ENCODE data around the gene BLOC1S5. TPM values are rescaled to one million over a fixed set of nuclear protein-coding genes. Genes with fewer than 3 reads are reported as not detected.

BLOC1S5 gene
- polyA plus RNA-seq, 3 donors = 3.7 to 11.7 (median 9.2) TPM

DNA sequence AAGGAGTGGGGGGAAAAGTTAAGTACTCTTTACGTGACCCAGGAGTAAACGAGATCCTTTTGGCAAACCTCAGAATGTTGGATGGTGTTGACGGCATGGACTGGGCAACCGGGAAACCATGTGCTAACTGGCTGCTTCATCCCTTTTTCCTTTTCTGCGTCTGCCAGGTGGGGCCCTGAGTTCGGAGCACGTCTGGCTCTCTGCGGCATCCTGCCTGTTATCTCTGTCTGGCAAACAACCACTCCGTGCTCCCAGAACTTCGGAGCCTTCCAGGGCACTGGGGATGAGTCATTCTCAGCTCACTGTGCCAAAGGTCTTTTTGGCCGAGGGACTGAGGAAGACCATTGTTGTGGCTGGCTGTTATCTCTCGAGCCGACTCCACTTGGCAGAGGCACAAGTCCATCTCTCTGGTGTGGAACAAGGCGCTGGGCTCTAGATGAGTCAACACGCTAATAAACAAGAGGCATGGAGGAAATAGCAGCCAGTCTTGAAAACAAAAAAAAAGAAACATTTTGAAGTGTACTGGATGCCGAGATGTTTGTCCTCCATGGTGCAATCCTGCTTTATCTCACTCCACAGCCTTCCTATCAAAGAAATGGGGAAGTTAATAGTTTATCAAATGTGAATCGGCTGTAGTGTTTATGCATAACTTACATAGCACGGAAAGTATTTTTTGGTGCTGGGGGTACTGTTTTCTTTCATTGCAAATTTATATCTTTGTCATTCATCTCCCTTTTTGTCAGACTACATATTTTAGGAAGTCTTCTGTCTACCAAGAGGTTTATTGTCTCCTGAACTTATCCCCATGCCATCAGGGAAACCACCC is 89.0 kb downstream of the BLOC1S5 start:
- no peak overlapping the region for H3K27ac Mint-ChIP-seq

DNA sequence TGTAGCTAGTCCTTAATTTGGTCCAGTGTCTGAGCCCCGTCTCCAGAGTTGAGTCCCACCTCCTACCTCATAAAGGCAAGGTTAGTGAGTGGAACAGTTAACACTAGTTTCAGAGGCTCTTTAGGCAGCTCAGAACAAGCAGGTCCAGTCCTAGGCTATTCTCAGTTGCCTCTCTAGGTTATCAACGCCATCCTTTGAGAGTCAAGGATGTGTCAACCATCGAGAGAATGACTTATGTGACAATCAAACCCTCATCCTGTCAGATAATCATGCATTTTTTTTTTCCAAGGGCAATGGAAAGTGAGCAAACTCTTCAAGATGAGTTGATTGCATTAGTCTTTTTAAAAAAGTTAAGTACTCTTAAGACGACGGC is 89.6 kb downstream of the BLOC1S5 start:
- Mint-ChIP-seq H3K4me3 (peak overlapping the region in 1 of 2 donors; percentile 81), H3K4me1 (peaks cover 14% of the 10 kb centered on the region), H3K27ac (no peak overlapping the region), H3K9me3 (peaks cover 2 to 13% (median 10%) of the 10 kb centered on the region in 7 donors), H3K27me3 (ENCODE audit: low read depth in 3 of 3) (peaks cover 24 to 30% (median 26%) of the 10 kb centered on the region in 3 donors), H3K36me3 (peaks cover 0 to 2% of the 10 kb centered on the region in 2 donors)
- intact Hi-C loops (cut with micrococcal nuclease) = no loop called here
- H3K9ac ChIP-seq (ENCODE audit: insufficient read depth, low read length, poor library complexity, severe bottlenecking) = no peak overlapping the region
- H3K4me3 ChIP-seq (replicated peaks in 1 of 3; ENCODE audit: low read depth in 2 of 3, low read length in 3 of 3) = no peak overlapping the region
- H3K4me1 ChIP-seq (ENCODE audit: control insufficient read depth in 1 of 2, insufficient read depth in 2 of 2, low read length in 2 of 2) = peaks cover 0 to 5% of the 10 kb centered on the region in 2 donors
- TF ChIP-seq, protein P1, sequence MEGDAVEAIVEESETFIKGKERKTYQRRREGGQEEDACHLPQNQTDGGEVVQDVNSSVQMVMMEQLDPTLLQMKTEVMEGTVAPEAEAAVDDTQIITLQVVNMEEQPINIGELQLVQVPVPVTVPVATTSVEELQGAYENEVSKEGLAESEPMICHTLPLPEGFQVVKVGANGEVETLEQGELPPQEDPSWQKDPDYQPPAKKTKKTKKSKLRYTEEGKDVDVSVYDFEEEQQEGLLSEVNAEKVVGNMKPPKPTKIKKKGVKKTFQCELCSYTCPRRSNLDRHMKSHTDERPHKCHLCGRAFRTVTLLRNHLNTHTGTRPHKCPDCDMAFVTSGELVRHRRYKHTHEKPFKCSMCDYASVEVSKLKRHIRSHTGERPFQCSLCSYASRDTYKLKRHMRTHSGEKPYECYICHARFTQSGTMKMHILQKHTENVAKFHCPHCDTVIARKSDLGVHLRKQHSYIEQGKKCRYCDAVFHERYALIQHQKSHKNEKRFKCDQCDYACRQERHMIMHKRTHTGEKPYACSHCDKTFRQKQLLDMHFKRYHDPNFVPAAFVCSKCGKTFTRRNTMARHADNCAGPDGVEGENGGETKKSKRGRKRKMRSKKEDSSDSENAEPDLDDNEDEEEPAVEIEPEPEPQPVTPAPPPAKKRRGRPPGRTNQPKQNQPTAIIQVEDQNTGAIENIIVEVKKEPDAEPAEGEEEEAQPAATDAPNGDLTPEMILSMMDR (IDR thresholded peaks at IDR 0.05) = no peak
- H3K27me3 ChIP-seq (ENCODE audit: control insufficient read depth in 2 of 2, insufficient read depth in 2 of 2, low read length in 2 of 2) = peaks cover 3 to 20% of the 10 kb centered on the region in 2 donors
- peaks cover 0 to 7% of the 10 kb centered on the region in 2 donors for H3K9me3 ChIP-seq (replicated peaks in 1 of 2; ENCODE audit: control insufficient read depth in 1 of 2, insufficient read depth in 1 of 2, low read length in 2 of 2)
- 38% methylated on average over 3 of the region's 5 CpGs for WGBS (ENCODE audit: insufficient coverage)
- H3K79me2 ChIP-seq (ENCODE audit: insufficient read depth, low read length) = no peaks in the 10 kb centered on the region
- no peaks in the 10 kb centered on the region for H3K36me3 ChIP-seq (replicated peaks in 1 of 2; ENCODE audit: control insufficient read depth in 1 of 2, insufficient read depth in 2 of 2, low read length in 2 of 2)
- H3K27ac ChIP-seq (ENCODE audit: low read depth in 1 of 2, low read length in 2 of 2) = no peak overlapping the region
- H4K20me1 ChIP-seq (ENCODE audit: insufficient read depth, low read length) = no peaks in the 10 kb centered on the region
- H3K4me2 ChIP-seq (replicated peaks; ENCODE audit: extremely low read depth, low read length, poor library complexity, severe bottlenecking) = no peak overlapping the region
- no peak for DNase-seq
- H2AFZ ChIP-seq (ENCODE audit: insufficient read depth, low read depth, low read length, poor library complexity, severe bottlenecking) = no peak overlapping the region

More for the DNA sequence above, 89.0 kb downstream of the BLOC1S5 start:
- no peak overlapping the region for H3K27ac ChIP-seq (ENCODE audit: low read depth in 1 of 2, low read length in 2 of 2)
- TF ChIP-seq, protein P1 (IDR thresholded peaks at IDR 0.05) = no peak
- H3K36me3 Mint-ChIP-seq = peaks cover 0 to 2% of the 10 kb centered on the region in 2 donors
- peaks cover 14% of the 10 kb centered on the region for H3K4me1 Mint-ChIP-seq
- H4K20me1 ChIP-seq (ENCODE audit: insufficient read depth, low read length) = no peaks in the 10 kb centered on the region
- peaks cover 2 to 7% (median 5%) of the 10 kb centered on the region in 7 donors for H3K9me3 Mint-ChIP-seq
- peaks cover 0 to 5% of the 10 kb centered on the region in 2 donors for H3K4me1 ChIP-seq (ENCODE audit: control insufficient read depth in 1 of 2, insufficient read depth in 2 of 2, low read length in 2 of 2)
- H3K9ac ChIP-seq (ENCODE audit: insufficient read depth, low read length, poor library complexity, severe bottlenecking) = no peak overlapping the region
- intact Hi-C loops (cut with micrococcal nuclease) = no loop called here
- peaks cover 0 to 4% of the 10 kb centered on the region in 2 donors for H3K9me3 ChIP-seq (replicated peaks in 1 of 2; ENCODE audit: control insufficient read depth in 1 of 2, insufficient read depth in 1 of 2, low read length in 2 of 2)
- peak overlapping the region; percentile 48 to 81 for H3K4me3 Mint-ChIP-seq
- no peaks in the 10 kb centered on the region for H3K79me2 ChIP-seq (ENCODE audit: insufficient read depth, low read length)
- DNase-seq = peak in 1 of 3 donors; percentile 5
- H3K27me3 Mint-ChIP-seq (ENCODE audit: low read depth in 3 of 3) = peaks cover 24 to 30% (median 26%) of the 10 kb centered on the region in 3 donors
- 4% methylated on average over 14 of the region's 18 CpGs for WGBS (ENCODE audit: insufficient coverage)
- no peaks in the 10 kb centered on the region for H3K36me3 ChIP-seq (replicated peaks in 1 of 2; ENCODE audit: control insufficient read depth in 1 of 2, insufficient read depth in 2 of 2, low read length in 2 of 2)
- H3K4me2 ChIP-seq (replicated peaks; ENCODE audit: extremely low read depth, low read length, poor library complexity, severe bottlenecking) = peak overlapping the region; percentile 24
- peak overlapping the region; percentile 38 for H2AFZ ChIP-seq (ENCODE audit: insufficient read depth, low read depth, low read length, poor library complexity, severe bottlenecking)
- H3K27me3 ChIP-seq (ENCODE audit: control insufficient read depth in 2 of 2, insufficient read depth in 2 of 2, low read length in 2 of 2) = peaks cover 3 to 20% of the 10 kb centered on the region in 2 donors
- peak overlapping the region in 1 of 3 experiments; percentile 9 for H3K4me3 ChIP-seq (replicated peaks in 1 of 3; ENCODE audit: low read depth in 2 of 3, low read length in 3 of 3)

Measured in CD14-positive monocyte (primary cell).